Measurements from ENCODE around the gene LBP. TPM values are rescaled to one million over a fixed set of nuclear protein-coding genes. Genes with fewer than 3 reads are reported as not detected.

The LBP gene
- polyA plus RNA-seq, 1 donor from 2014 or later = not detected

DNA sequence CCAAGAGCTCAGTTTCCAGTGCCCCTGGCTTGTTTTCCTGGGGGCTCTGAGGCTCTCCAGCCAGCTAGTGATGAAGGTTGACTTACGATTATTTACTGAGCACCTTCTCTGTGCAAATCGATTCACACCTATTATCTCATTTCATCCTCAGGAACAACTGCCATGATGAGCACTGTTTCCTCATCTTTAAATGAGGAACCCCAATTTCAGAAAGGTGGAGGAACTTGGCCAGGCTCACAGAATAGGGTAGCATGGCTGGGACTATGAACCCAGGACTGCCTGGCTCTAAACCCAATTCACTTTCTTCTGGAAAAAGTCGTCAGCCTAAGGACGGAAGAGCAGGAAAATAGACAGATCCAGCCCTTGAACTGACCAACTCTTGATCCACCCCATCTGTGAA lies 45.8 kb upstream of the LBP start:
- Histone ChIP-seq H3K9me3 (ENCODE audit: low read length) (no peaks in the 10 kb centered on the region), H4K20me1 (ENCODE audit: insufficient read depth) (no peaks in the 10 kb centered on the region), H3K79me2 (replicated peaks; ENCODE audit: insufficient read depth, low read length) (no peaks in the 10 kb centered on the region), H3K4me2 (ENCODE audit: low read length) (no peak overlapping the region), H3K27me3 (ENCODE audit: insufficient read depth, low read depth, low read length) (no peaks in the 10 kb centered on the region), H3K9ac (ENCODE audit: low read length) (no peak overlapping the region), H3K27ac (ENCODE audit: low read length) (no peak overlapping the region), H2AFZ (ENCODE audit: low read depth, low read length) (no peak overlapping the region), H3K36me3 (ENCODE audit: insufficient read depth, low read length) (no peaks in the 10 kb centered on the region), H3K4me3 (ENCODE audit: low read length) (no peak overlapping the region), H3F3A (ENCODE audit: insufficient read depth, low read length, poor library complexity, severe bottlenecking) (no peaks in the 10 kb centered on the region), H3K9me2 (ENCODE audit: insufficient read depth, low read length) (no peaks in the 10 kb centered on the region)
- TF ChIP-seq EP300 (conservative IDR thresholded peaks at IDR 0.05; ENCODE audit: poor library complexity, severe bottlenecking) = no peak
- TF ChIP-seq TAF1 (IDR thresholded peaks at IDR 0.05; ENCODE audit: low read depth) = no peak
- TF ChIP-seq POLR2AphosphoS5 (IDR thresholded peaks at IDR 0.05) = no peak
- no peak for TF ChIP-seq EZH2 (IDR thresholded peaks at IDR 0.05; ENCODE audit: borderline replicate concordance, insufficient read depth, low read length, poor library complexity, severe bottlenecking)
- TF ChIP-seq MXI1 (conservative IDR thresholded peaks at IDR 0.05; ENCODE audit: poor library complexity, severe bottlenecking) = no peak
- no peak for TF ChIP-seq SMC3 (conservative IDR thresholded peaks at IDR 0.05; ENCODE audit: poor library complexity)
- TF ChIP-seq RAD21 (conservative IDR thresholded peaks at IDR 0.05) = no peak
- TF ChIP-seq, protein P1, sequence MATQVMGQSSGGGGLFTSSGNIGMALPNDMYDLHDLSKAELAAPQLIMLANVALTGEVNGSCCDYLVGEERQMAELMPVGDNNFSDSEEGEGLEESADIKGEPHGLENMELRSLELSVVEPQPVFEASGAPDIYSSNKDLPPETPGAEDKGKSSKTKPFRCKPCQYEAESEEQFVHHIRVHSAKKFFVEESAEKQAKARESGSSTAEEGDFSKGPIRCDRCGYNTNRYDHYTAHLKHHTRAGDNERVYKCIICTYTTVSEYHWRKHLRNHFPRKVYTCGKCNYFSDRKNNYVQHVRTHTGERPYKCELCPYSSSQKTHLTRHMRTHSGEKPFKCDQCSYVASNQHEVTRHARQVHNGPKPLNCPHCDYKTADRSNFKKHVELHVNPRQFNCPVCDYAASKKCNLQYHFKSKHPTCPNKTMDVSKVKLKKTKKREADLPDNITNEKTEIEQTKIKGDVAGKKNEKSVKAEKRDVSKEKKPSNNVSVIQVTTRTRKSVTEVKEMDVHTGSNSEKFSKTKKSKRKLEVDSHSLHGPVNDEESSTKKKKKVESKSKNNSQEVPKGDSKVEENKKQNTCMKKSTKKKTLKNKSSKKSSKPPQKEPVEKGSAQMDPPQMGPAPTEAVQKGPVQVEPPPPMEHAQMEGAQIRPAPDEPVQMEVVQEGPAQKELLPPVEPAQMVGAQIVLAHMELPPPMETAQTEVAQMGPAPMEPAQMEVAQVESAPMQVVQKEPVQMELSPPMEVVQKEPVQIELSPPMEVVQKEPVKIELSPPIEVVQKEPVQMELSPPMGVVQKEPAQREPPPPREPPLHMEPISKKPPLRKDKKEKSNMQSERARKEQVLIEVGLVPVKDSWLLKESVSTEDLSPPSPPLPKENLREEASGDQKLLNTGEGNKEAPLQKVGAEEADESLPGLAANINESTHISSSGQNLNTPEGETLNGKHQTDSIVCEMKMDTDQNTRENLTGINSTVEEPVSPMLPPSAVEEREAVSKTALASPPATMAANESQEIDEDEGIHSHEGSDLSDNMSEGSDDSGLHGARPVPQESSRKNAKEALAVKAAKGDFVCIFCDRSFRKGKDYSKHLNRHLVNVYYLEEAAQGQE (IDR thresholded peaks at IDR 0.05; ENCODE audit: borderline replicate concordance) = no peak
- TF ChIP-seq, protein P2, sequence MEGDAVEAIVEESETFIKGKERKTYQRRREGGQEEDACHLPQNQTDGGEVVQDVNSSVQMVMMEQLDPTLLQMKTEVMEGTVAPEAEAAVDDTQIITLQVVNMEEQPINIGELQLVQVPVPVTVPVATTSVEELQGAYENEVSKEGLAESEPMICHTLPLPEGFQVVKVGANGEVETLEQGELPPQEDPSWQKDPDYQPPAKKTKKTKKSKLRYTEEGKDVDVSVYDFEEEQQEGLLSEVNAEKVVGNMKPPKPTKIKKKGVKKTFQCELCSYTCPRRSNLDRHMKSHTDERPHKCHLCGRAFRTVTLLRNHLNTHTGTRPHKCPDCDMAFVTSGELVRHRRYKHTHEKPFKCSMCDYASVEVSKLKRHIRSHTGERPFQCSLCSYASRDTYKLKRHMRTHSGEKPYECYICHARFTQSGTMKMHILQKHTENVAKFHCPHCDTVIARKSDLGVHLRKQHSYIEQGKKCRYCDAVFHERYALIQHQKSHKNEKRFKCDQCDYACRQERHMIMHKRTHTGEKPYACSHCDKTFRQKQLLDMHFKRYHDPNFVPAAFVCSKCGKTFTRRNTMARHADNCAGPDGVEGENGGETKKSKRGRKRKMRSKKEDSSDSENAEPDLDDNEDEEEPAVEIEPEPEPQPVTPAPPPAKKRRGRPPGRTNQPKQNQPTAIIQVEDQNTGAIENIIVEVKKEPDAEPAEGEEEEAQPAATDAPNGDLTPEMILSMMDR (IDR thresholded peaks at IDR 0.05; ENCODE audit: poor library complexity, severe bottlenecking) = no peak

DNA sequence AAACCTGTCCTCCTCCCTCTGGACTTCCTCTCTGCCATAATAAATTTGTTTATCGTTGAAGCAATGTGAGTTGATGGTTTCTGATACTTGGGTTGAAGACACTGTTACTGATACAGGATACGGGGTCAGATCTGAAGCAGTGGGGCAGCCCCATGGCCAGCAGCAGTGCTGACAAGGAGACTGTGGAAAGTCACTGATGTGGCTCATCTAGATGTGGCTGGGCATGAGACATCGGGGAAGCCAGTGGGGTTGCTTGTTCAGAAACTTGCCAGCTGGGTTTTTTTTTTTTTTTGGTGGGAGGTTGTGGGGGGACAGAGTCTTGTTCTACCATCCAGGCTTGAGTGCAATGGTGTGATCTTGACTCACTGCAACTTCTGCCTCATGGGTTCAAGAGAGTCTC lies 45.0 kb upstream of the LBP start:
- no peak overlapping the region for H3K4me2 ChIP-seq (ENCODE audit: low read length)
- H3K27me3 ChIP-seq (ENCODE audit: insufficient read depth, low read depth, low read length) = no peaks in the 10 kb centered on the region
- no peak overlapping the region for H2AFZ ChIP-seq (ENCODE audit: low read depth, low read length)
- no peak overlapping the region for H3K9ac ChIP-seq (ENCODE audit: low read length)
- no peaks in the 10 kb centered on the region for H3K9me2 ChIP-seq (ENCODE audit: insufficient read depth, low read length)
- no peaks in the 10 kb centered on the region for H3K9me3 ChIP-seq (ENCODE audit: low read length)
- H3F3A ChIP-seq (ENCODE audit: insufficient read depth, low read length, poor library complexity, severe bottlenecking) = no peaks in the 10 kb centered on the region
- H4K20me1 ChIP-seq (ENCODE audit: insufficient read depth) = no peaks in the 10 kb centered on the region
- no peaks in the 10 kb centered on the region for H3K36me3 ChIP-seq (ENCODE audit: insufficient read depth, low read length)
- no peaks in the 10 kb centered on the region for H3K79me2 ChIP-seq (replicated peaks; ENCODE audit: insufficient read depth, low read length)
- TF ChIP-seq, protein P2 (IDR thresholded peaks at IDR 0.05; ENCODE audit: poor library complexity, severe bottlenecking) = no peak
- TF ChIP-seq MXI1 (conservative IDR thresholded peaks at IDR 0.05; ENCODE audit: poor library complexity, severe bottlenecking) = no peak
- TF ChIP-seq, protein P1 (IDR thresholded peaks at IDR 0.05; ENCODE audit: borderline replicate concordance) = no peak
- no peak for TF ChIP-seq POLR2AphosphoS5 (IDR thresholded peaks at IDR 0.05)
- TF ChIP-seq SMC3 (conservative IDR thresholded peaks at IDR 0.05; ENCODE audit: poor library complexity) = no peak
- no peak for TF ChIP-seq EZH2 (IDR thresholded peaks at IDR 0.05; ENCODE audit: borderline replicate concordance, insufficient read depth, low read length, poor library complexity, severe bottlenecking)
- no peak for TF ChIP-seq TAF1 (IDR thresholded peaks at IDR 0.05; ENCODE audit: low read depth)
- TF ChIP-seq EP300 (conservative IDR thresholded peaks at IDR 0.05; ENCODE audit: poor library complexity, severe bottlenecking) = no peak
- no peak for TF ChIP-seq RAD21 (conservative IDR thresholded peaks at IDR 0.05)
- H3K4me3 ChIP-seq (ENCODE audit: low read length) = no peak overlapping the region
- H3K27ac ChIP-seq (ENCODE audit: low read length) = no peak overlapping the region

Data from neural cell (in vitro differentiated cells).